ENCODE measurements around the gene MYRIP.

MYRIP gene

DNA sequence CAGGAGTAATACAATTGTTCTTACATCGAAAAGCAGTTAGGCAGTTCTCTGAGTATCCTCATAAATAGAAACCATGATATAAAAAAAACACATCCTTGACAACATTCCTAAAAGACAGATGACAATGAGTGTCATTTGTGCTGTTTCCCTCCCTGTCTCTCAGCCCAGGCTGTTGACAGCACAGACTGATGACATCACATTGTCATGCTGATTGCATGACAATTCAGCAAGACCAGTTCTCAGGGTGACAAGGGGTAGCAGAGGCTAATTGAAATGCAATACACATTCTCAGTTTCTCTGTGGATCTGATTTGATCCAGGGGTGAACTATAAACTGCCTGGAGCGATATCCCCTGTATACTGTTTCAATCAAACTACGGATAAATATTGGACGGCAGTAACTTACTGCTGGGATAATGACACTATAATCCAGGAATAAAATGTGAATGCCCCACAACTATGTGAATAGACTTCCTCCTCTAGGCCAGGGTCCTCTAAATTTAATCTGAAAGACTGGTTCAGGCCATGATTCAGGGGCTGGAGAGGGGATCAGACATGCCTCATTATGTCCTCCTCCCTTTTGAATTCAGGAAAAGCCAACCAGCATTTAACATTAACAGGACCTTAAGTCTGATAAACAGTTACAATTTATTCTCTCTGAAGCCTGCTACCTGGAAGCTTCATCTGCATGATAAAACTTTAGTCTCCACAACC lies 483.4 kb downstream of the MYRIP start:
- peak; percentile 13 for DNase-seq (ENCODE audit: low spot score)

- DNase-seq (ENCODE audit: low spot score), result no peak
Observed at GRCh38 chr3:40294434-40294833, 485.0 kb downstream of the MYRIP start.

GRCh38 chr3:40298075-40298474 lies 488.7 kb downstream of the MYRIP start:
- no peak for DNase-seq (ENCODE audit: low spot score)

DNA sequence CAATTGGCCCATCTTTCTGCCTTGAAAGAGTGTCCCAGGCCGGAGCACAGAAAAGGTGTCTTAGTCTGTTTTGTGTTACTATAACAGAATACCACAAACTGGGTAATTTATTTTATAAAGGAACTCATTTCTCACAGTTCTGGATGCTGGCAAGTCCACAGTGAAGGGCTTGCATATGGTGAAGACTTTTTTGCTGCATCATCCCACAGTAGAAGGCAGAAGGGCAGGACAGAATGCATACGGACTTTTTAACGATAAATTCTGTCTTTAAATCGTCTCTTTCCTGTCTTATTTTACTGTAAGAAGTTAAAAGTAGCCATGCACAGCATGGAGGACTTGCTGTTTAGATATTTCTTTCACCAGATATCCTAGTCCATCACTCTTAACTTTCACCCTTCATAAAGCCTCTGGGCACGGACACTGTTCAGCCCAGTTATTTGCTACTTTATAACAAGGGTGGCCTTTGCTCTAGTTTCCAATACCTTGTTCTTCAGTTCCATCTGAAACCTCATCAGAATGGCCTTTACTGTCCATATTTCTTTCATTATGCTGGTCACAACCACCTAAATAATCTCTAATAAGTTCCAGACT lies 489.8 kb downstream of the MYRIP start:
- no peak for DNase-seq (ENCODE audit: low spot score)

- peak; percentile 46 for DNase-seq (ENCODE audit: low spot score)
Observed at GRCh38 chr3:40299721-40300335, 490.4 kb downstream of the MYRIP start.

GRCh38 chr3:40302784-40303183 lies 493.4 kb downstream of the MYRIP start:
- no peak for DNase-seq (ENCODE audit: low spot score)

- DNase-seq (ENCODE audit: low spot score), result no peak
Observed at GRCh38 chr3:40304352-40304751, 494.9 kb downstream of the MYRIP start.

- no peak for DNase-seq (ENCODE audit: low spot score)
Observed at GRCh38 chr3:40306336-40306735, 496.9 kb downstream of the MYRIP start.

- DNase-seq (ENCODE audit: low spot score), result no peak
Observed at GRCh38 chr3:40307176-40307575, 497.8 kb downstream of the MYRIP start.

GRCh38 chr3:40308725-40309417 lies 499.5 kb downstream of the MYRIP start:
- no peak for DNase-seq (ENCODE audit: low spot score)

GRCh38 chr3:40309418-40309924 lies 500.1 kb downstream of the MYRIP start, which contains the start of gene EIF1B:
Gene EIF1B, plus strand, starts transcription at chr3:40309707. Its CDS starts 235 bp downstream, at chr3:40309942.
- DNase-seq (ENCODE audit: low spot score), result peak; percentile 98
